Aorta (tissue), 5 donors: ENCODE data around the gene ONECUT1. TPM values are rescaled to one million over a fixed set of nuclear protein-coding genes. Genes with fewer than 3 reads are reported as not detected.

Source experiments
- ATAC-seq: fragments of 200-7000 bp; cut with Tn5 transposase; one replicate; pipeline ENCODE4 v1.9.1; 2022; ENCODE audit warnings: moderate library complexity; ENCODE audit not compliant: low FRiP score
- DNase-seq, 2 donors: peaks; one replicate each; pipeline ENCODE4 v3.0.0-alpha.2; 2020
- H3K27ac ChIP-seq, 2 donors: one replicate each; pipeline ENCODE4 v1.5.1; 2013; ENCODE audit warnings: low read length in 2 of 2, mild to moderate bottlenecking in 2 of 2, moderate library complexity in 2 of 2, control low read depth in 1 of 2, inconsistent platforms in 1 of 2, low read depth in 1 of 2
- H3K27me3 ChIP-seq, 2 donors: one replicate each; pipeline ENCODE4 v1.6.1; 2013; ENCODE audit warnings: control low read depth in 1 of 2, low read length in 1 of 2, mild to moderate bottlenecking in 1 of 2, moderate library complexity in 1 of 2; ENCODE audit not compliant: insufficient read depth in 2 of 2, control insufficient read depth in 1 of 2
- H3K36me3 ChIP-seq, 2 donors: one replicate each; pipeline ENCODE4 v1.6.1; 2013; ENCODE audit warnings: control low read depth in 1 of 2, low read length in 1 of 2, mild to moderate bottlenecking in 1 of 2; ENCODE audit not compliant: insufficient read depth in 2 of 2, control insufficient read depth in 1 of 2
- H3K4me1 ChIP-seq, 2 donors: one replicate each; pipeline ENCODE4 v1.6.1; 2013; ENCODE audit warnings: low read length in 2 of 2, control low read depth in 1 of 2, mild to moderate bottlenecking in 1 of 2, moderate library complexity in 1 of 2; ENCODE audit not compliant: insufficient read depth in 2 of 2, control insufficient read depth in 1 of 2
- H3K4me3 ChIP-seq, 2 donors: one replicate each; pipeline ENCODE4 v1.5.1; 2013; ENCODE audit warnings: low read length in 2 of 2, control low read depth in 1 of 2, mild to moderate bottlenecking in 1 of 2
- H3K9me3 ChIP-seq: one replicate; pipeline ENCODE4 v1.6.1; 2013; ENCODE audit warnings: mild to moderate bottlenecking, low read length; ENCODE audit not compliant: control insufficient read depth
- WGBS, 2 donors: extraction: QIAGEN DNeasy Blood & Tissue Kit; methylation state at CpG; one replicate each; pipeline ENCODE4 v1.1.7; 2013; 5-methylcytosine and 5-hydroxymethylcytosine counted together
- intact Hi-C, 2 donors: fragments of 100-400 bp; cut with DNase I; formaldehyde crosslinking; loops; one replicate each; pipeline versions ENCODE4 v1.14.2 to v1.15.0; 2022
- polyA plus RNA-seq, 2 donors: library from polyadenylated mRNA; stranded (reverse); fragments of 200-250 nt; gene quantifications; one replicate each; pipeline ENCODE4 v1.2.3, GENCODE V29; 2013
- total RNA-seq, 2 donors: library from RNA; stranded (reverse); fragmentation: NEBNext Ultra II Directional; extraction: Animal tissue kit (Norgen Biotek cat#: 25700); gene quantifications; one replicate each; pipeline ENCODE4 v1.2.1, GENCODE V29; 2021
- donor health status: healthy with polysubstance abuse.
- donor health status: Bipolar disorder and iron deficiency.
- donor health status: DM: no; HTN: no; CAD: no.
- donor health status: DM: no; HTN: no; CAD: no.
- donor health status: DM: yes; HTN: yes; CAD: no.

ONECUT1 gene
- total and polyA plus RNA-seq, 4 donors: not detected

DNA sequence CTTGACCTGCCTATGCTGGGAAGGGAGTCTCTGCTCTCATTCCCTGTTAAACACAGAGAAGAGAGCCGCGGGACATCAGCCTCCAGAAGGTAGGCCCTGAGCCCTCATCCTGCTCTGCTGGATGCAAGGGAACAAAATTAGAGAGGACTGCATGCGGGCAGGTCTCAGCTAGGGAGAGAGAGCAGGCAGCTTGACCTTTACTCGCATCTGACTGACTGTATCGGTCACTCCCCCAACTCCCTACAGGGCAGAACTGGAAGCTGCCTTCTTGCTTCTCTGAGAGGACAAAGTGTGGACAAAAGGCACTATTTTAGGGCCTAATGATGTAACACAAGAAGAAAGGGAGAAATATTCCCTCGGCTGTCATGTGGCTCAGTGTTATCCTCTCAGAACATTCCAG, 72.2 kb downstream of the ONECUT1 start:
- intact Hi-C loops: no loop called here
- no peak overlapping the region for H3K27ac ChIP-seq
- no peaks in the 10 kb centered on the region for H3K36me3 ChIP-seq
- ATAC-seq: no peak
- no peak overlapping the region for H3K4me3 ChIP-seq
- no peaks in the 10 kb centered on the region for H3K27me3 ChIP-seq
- no peak for DNase-seq
- 81 to 82% methylated on average over 6 of the region's 6 CpGs for WGBS, 2 donors
- H3K4me1 ChIP-seq: no peaks in the 10 kb centered on the region
- H3K9me3 ChIP-seq: no peaks in the 10 kb centered on the region

- intact Hi-C loops: no loop called here
- H3K27me3 ChIP-seq: no peaks in the 10 kb centered on the region
- no peak overlapping the region for H3K27ac ChIP-seq
- DNase-seq: no peak
- H3K9me3 ChIP-seq: no peaks in the 10 kb centered on the region
- ATAC-seq: no peak
- H3K36me3 ChIP-seq: no peaks in the 10 kb centered on the region
- WGBS, 2 donors: 83 to 88% methylated on average over 6 of the region's 6 CpGs
- H3K4me3 ChIP-seq: no peak overlapping the region
- no peaks in the 10 kb centered on the region for H3K4me1 ChIP-seq
Measured at GRCh38 chr15:52717481-52717880, 72.7 kb downstream of the ONECUT1 start.

GRCh38 chr15:52716536-52716935, 73.6 kb downstream of the ONECUT1 start:
- H3K4me3 ChIP-seq: no peak overlapping the region
- DNase-seq (no peak), ATAC-seq (no peak)
- no peak overlapping the region for H3K27ac ChIP-seq
- no peaks in the 10 kb centered on the region for H3K27me3 ChIP-seq
- WGBS, 2 donors: 43 to 46% methylated on average over 2 of the region's 2 CpGs
- no peaks in the 10 kb centered on the region for H3K36me3 ChIP-seq
- intact Hi-C loops: no loop called here
- H3K4me1 ChIP-seq: no peaks in the 10 kb centered on the region
- H3K9me3 ChIP-seq: no peaks in the 10 kb centered on the region

- Histone ChIP-seq H3K36me3 (no peaks in the 10 kb centered on the region), H3K4me1 (no peaks in the 10 kb centered on the region), H3K27ac (no peak overlapping the region), H3K27me3 (no peaks in the 10 kb centered on the region), H3K9me3 (no peaks in the 10 kb centered on the region), H3K4me3 (no peak overlapping the region)
- intact Hi-C loops: no loop called here
- ATAC-seq (no peak), DNase-seq (no peak)
- WGBS, 2 donors: 78 to 83% methylated on average over 5 of the region's 5 CpGs
Measured at GRCh38 chr15:52715411-52715810, 74.7 kb downstream of the ONECUT1 start.

DNA sequence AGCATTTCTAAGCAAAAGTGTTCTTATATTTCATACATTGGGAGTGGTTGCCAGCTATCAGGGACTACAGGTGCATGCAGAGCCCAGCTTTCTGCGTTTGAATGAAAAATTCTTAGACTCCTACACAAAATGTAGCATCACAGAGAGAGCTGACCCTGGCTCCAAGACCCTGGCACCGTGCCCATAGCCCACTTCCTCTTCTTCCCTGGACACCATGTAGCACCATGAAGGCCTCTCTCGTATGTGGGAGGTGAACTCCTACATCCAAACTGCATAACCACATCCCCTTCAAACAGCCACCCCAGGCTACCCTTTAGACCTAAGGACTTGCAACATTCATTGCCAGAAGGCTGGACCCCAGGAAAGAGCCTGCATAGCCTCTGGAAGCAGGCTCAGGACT, 75.2 kb downstream of the ONECUT1 start:
- Histone ChIP-seq H3K36me3 (no peaks in the 10 kb centered on the region), H3K27ac (no peak overlapping the region), H3K4me3 (no peak overlapping the region), H3K9me3 (no peaks in the 10 kb centered on the region), H3K27me3 (peaks cover 0 to 3% of the 10 kb centered on the region in 2 donors), H3K4me1 (no peaks in the 10 kb centered on the region)
- WGBS, 2 donors: 64 to 65% methylated on average over 3 of the region's 3 CpGs
- intact Hi-C loops: no loop called here
- DNase-seq (no peak), ATAC-seq (no peak)

DNA sequence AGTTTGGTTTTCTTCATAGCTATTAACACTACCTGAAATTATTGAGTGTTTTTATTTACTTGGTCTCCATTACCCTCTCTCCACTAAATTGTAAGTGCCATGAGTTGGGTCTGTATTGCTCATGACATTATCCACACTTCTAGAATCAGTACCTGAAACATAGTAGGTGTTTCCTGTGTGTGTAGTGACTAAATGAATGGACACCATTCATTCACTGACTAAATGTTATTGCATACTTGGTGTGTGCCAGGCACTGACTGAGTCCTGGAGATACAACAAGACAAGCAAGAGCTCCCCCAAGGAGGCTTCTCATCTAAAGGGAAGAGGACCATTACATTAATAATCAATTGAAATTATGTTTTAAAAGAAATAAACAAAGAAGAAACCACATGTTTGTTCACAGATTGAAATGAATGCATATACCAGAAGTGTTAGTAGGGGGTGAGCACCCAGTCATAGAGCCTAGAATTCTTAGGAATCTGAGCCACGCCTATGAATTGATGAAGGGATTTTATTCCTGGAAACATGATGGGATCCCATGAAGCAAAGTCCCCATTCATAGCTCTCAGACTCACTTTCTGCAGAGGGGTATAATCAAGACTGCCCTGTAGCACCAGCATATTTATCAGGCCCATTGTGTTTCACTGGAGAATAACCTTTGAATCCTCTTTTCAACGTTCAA, 79.3 kb downstream of the ONECUT1 start:
- WGBS, 2 donors: 81 to 85% methylated on average over 2 of the region's 2 CpGs
- Histone ChIP-seq H3K27ac (no peak overlapping the region), H3K9me3 (no peaks in the 10 kb centered on the region), H3K4me1 (no peaks in the 10 kb centered on the region), H3K4me3 (no peak overlapping the region), H3K27me3 (peaks cover 0 to 3% of the 10 kb centered on the region in 2 donors), H3K36me3 (no peaks in the 10 kb centered on the region)
- ATAC-seq (no peak), DNase-seq (no peak)
- intact Hi-C loops: no loop called here

DNA sequence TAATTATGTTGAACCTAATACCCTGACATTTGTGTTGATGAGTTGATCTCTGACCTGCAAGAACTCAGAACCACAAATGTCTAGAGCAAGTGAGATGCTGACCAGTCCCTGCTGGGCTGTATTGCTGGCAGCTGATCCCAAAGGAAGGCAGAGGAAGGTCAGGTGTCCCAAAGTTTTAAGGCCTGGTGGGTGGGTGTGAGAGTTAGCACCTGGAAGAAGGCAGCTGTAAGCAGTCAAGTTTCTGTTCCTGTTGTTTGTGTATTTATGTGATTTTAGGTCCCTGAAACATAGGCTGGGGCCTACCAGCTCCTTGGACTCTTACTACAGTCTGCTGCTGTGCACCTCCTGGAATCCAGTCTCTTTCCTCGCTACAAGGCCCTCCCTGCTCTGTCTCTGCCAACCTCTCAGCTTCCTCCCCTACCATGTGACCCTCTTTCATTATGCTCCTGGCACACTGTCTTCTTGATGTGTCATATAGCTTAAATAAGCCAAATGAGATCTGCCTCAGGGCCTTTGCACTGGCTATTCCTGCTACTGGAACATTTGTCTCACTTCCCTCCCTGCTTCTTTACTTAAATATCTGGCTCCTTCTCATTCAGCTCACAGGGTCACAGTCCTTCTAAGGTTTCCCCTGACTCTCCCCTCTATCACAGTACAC, 80.0 kb downstream of the ONECUT1 start:
- no peaks in the 10 kb centered on the region for H3K9me3 ChIP-seq
- H3K36me3 ChIP-seq: no peaks in the 10 kb centered on the region
- no peaks in the 10 kb centered on the region for H3K4me1 ChIP-seq
- intact Hi-C loops: no loop called here
- no peak for DNase-seq
- H3K27me3 ChIP-seq: peaks cover 0 to 3% of the 10 kb centered on the region in 2 donors
- no peak overlapping the region for H3K4me3 ChIP-seq
- WGBS, 2 donors: 96 to 100% methylated on average over 1 of the region's 1 CpG
- no peak overlapping the region for H3K27ac ChIP-seq
- no peak for ATAC-seq

- ATAC-seq (no peak), DNase-seq (no peak)
- Histone ChIP-seq H3K4me1 (no peaks in the 10 kb centered on the region), H3K9me3 (no peaks in the 10 kb centered on the region), H3K27ac (no peak overlapping the region), H3K27me3 (peaks cover 0 to 3% of the 10 kb centered on the region in 2 donors), H3K4me3 (no peak overlapping the region), H3K36me3 (no peaks in the 10 kb centered on the region)
- 72 to 74% methylated on average over 10 of the region's 10 CpGs for WGBS, 2 donors
- intact Hi-C loops: no loop called here
Measured at GRCh38 chr15:52709187-52709981, 80.8 kb downstream of the ONECUT1 start.
